ENCODE measurements around the gene OPN3.

- TF ChIP-seq, protein P1, sequence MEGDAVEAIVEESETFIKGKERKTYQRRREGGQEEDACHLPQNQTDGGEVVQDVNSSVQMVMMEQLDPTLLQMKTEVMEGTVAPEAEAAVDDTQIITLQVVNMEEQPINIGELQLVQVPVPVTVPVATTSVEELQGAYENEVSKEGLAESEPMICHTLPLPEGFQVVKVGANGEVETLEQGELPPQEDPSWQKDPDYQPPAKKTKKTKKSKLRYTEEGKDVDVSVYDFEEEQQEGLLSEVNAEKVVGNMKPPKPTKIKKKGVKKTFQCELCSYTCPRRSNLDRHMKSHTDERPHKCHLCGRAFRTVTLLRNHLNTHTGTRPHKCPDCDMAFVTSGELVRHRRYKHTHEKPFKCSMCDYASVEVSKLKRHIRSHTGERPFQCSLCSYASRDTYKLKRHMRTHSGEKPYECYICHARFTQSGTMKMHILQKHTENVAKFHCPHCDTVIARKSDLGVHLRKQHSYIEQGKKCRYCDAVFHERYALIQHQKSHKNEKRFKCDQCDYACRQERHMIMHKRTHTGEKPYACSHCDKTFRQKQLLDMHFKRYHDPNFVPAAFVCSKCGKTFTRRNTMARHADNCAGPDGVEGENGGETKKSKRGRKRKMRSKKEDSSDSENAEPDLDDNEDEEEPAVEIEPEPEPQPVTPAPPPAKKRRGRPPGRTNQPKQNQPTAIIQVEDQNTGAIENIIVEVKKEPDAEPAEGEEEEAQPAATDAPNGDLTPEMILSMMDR (IDR thresholded peaks at IDR 0.05; ENCODE audit: poor library complexity, severe bottlenecking), result no peak
- TF ChIP-seq POLR2AphosphoS5 (IDR thresholded peaks at IDR 0.05) (no peak), EP300 (conservative IDR thresholded peaks at IDR 0.05; ENCODE audit: poor library complexity, severe bottlenecking) (no peak)
Observed at GRCh38 chr1:241636291-241636690, 3.9 kb downstream of the OPN3 start.

Data from neural cell (in vitro differentiated cells).